GM23338 (cell line): ENCODE data around the gene PLPP2. TPM values are rescaled to one million over a fixed set of nuclear protein-coding genes. Genes with fewer than 3 reads are reported as not detected.

Experiments used
- ATAC-seq: fragments of 200-7000 bp; cut with Tn5 transposase; 3 replicates; pipeline ENCODE4 v1.9.1; 2020
- DNase-seq: peaks from one replicate; pipeline ENCODE4 v3.0.0-alpha.2; 2015; ENCODE audit warnings: low spot score
- H2AFZ ChIP-seq: fragments of 200-600 bp; sonication (generic); 2 replicates; pipeline ENCODE4 v1.8.0; 2016; ENCODE audit warnings: antibody characterized with exemption, mild to moderate bottlenecking, moderate library complexity
- H3F3A ChIP-seq: fragments of 200-600 bp; sonication (generic); replicated peaks from 2 replicates; pipeline ENCODE4 v1.8.0; 2017; ENCODE audit warnings: antibody characterized with exemption, mixed run types, low read depth
- H3K27ac ChIP-seq: fragments of 200-600 bp; sonication (generic); 2 replicates; pipeline ENCODE4 v1.6.1; 2016; ENCODE audit warnings: low read depth
- H3K27me3 ChIP-seq: fragments of 200-600 bp; sonication (generic); 2 replicates; pipeline ENCODE4 v1.8.0; 2016; ENCODE audit warnings: mild to moderate bottlenecking, mixed run types, moderate library complexity; ENCODE audit not compliant: insufficient read depth
- H3K36me3 ChIP-seq: fragments of 200-600 bp; sonication (generic); 2 replicates; pipeline ENCODE4 v1.8.0; 2016; ENCODE audit warnings: mild to moderate bottlenecking; ENCODE audit not compliant: insufficient read depth
- H3K4me1 ChIP-seq: fragments of 200-600 bp; sonication (generic); 2 replicates; pipeline ENCODE4 v1.8.0; 2016; ENCODE audit warnings: mild to moderate bottlenecking, moderate library complexity; ENCODE audit not compliant: insufficient read depth
- H3K4me2 ChIP-seq: fragments of 200-600 bp; sonication (generic); 2 replicates; pipeline ENCODE4 v1.7.1; 2017; ENCODE audit warnings: mixed run types
- H3K4me3 ChIP-seq: fragments of 200-600 bp; sonication (generic); 2 replicates; pipeline ENCODE4 v1.6.1; 2016; ENCODE audit warnings: mixed run types
- H3K79me2 ChIP-seq: fragments of 200-600 bp; sonication (generic); replicated peaks from 2 replicates; pipeline ENCODE4 v1.8.0; 2017; ENCODE audit warnings: mild to moderate bottlenecking; ENCODE audit not compliant: insufficient read depth
- H3K9me2 ChIP-seq: fragments of 200-600 bp; sonication (generic); 2 replicates; pipeline ENCODE4 v1.8.0; 2017; ENCODE audit not compliant: insufficient read depth
- H4K20me1 ChIP-seq: fragments of 200-600 bp; sonication (generic); replicated peaks from 2 replicates; pipeline ENCODE4 v1.8.0; 2017; ENCODE audit warnings: mild to moderate bottlenecking; ENCODE audit not compliant: insufficient read depth
- H3K27ac Mint-ChIP-seq: 2 replicates; pipeline ENCODE4 v1.8.0; 2020; ENCODE audit warnings: inconsistent platforms, mild to moderate bottlenecking, moderate library complexity, mixed read lengths
- H3K27me3 Mint-ChIP-seq: 3 replicates; pipeline ENCODE4 v1.8.0; 2022; ENCODE audit warnings: low read depth, mild to moderate bottlenecking, moderate library complexity, mixed read lengths, inconsistent platforms; ENCODE audit not compliant: insufficient read depth, poor library complexity
- H3K36me3 Mint-ChIP-seq: 3 replicates; pipeline ENCODE4 v1.8.0; 2021; ENCODE audit warnings: low read depth, mild to moderate bottlenecking, inconsistent platforms, moderate library complexity, mixed read lengths
- H3K4me1 Mint-ChIP-seq: 3 replicates; pipeline ENCODE4 v1.8.0; 2020; ENCODE audit warnings: mild to moderate bottlenecking, inconsistent platforms, mixed read lengths
- H3K4me3 Mint-ChIP-seq: 3 replicates; pipeline ENCODE4 v1.8.0; 2021; ENCODE audit warnings: moderate library complexity, mild to moderate bottlenecking, inconsistent platforms, mixed read lengths
- H3K9me3 Mint-ChIP-seq: 3 replicates; pipeline ENCODE4 v1.8.0; 2020; ENCODE audit warnings: moderate library complexity, mild to moderate bottlenecking, inconsistent platforms, mixed read lengths
- EZH2 ChIP-seq: fragments of 200-600 bp; sonication (generic); IDR thresholded peaks from one replicate; pipeline ENCODE4 v1.8.0; 2017; ENCODE audit warnings: antibody characterized with exemption, mild to moderate bottlenecking, low read depth; ENCODE audit not compliant: unreplicated experiment
- EZH2phosphoT487 ChIP-seq: fragments of 200-600 bp; sonication (generic); IDR thresholded peaks from one replicate; pipeline ENCODE4 v1.8.1; 2018; ENCODE audit warnings: antibody characterized with exemption; ENCODE audit not compliant: unreplicated experiment
- JUNB ChIP-seq: IDR thresholded peaks from one replicate; pipeline ENCODE4 v1.6.1; 2016; ENCODE audit warnings: antibody characterized with exemption; ENCODE audit not compliant: unreplicated experiment
- STAT1 ChIP-seq: IDR thresholded peaks from one replicate; pipeline ENCODE4 v1.6.1; 2016; ENCODE audit warnings: antibody characterized with exemption; ENCODE audit not compliant: unreplicated experiment
- polyA plus RNA-seq: library from polyadenylated mRNA; unstranded; fragments of >200 nt; fragmentation: Nextera tagmentation; extraction: Ambion mirVana; gene quantifications from 2 replicates; pipeline ENCODE4 v1.2.1, GENCODE V29; 2016
- total RNA-seq: library from RNA; depleted of rRNA; stranded (reverse); fragments of >200 nt; shearing (Covaris generic); gene quantifications from 2 replicates; pipeline ENCODE4 v1.2.3, GENCODE V29; 2014
- TF ChIP-seq, protein P1 (sequence below): fragments of 250-450 bp; sonication (Bioruptor Pico); IDR thresholded peaks from 2 replicates; pipeline ENCODE4 v1.5.0; 2020; ENCODE audit warnings: mild to moderate bottlenecking, moderate library complexity

Gene PLPP2
- total and polyA plus RNA-seq, 2 experiments from 2014 or later: 58.3 to 82.6 TPM

DNA sequence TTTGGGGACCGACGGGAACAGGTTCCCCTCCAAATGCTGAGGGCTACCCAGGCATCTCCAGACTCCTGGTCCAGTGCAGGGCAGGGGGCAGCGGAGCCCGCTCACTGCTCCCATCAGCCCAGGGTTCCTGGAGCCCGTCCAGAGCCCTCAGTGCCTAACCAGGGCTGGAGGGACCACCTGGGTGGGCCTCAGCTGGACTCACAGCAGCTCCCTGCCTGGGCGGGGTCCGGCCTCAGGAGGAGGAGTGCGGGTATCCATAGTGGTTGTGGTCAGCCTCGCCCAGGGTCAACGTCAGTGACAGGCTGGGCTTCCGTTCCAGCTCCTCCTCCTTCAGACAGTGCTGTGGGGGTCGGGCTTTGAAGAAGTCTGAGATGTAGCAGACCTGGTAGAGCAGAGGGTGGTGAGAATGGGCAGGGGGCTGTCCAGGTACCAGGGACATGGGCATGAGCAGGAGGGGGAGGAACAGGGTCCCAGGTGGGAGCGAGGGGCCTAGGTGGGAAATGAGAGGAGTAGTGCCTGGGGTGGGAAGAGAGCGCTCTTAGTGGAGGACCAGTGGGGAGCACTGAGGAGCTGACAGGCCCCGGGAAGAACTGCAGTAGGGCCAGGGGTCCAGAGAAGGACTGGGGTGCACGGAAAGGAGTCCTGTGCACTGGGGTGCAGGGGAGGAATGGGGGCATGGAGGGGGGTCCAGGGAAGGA, 9.9 kb downstream of the PLPP2 start (continued):
- TF ChIP-seq, protein P1, sequence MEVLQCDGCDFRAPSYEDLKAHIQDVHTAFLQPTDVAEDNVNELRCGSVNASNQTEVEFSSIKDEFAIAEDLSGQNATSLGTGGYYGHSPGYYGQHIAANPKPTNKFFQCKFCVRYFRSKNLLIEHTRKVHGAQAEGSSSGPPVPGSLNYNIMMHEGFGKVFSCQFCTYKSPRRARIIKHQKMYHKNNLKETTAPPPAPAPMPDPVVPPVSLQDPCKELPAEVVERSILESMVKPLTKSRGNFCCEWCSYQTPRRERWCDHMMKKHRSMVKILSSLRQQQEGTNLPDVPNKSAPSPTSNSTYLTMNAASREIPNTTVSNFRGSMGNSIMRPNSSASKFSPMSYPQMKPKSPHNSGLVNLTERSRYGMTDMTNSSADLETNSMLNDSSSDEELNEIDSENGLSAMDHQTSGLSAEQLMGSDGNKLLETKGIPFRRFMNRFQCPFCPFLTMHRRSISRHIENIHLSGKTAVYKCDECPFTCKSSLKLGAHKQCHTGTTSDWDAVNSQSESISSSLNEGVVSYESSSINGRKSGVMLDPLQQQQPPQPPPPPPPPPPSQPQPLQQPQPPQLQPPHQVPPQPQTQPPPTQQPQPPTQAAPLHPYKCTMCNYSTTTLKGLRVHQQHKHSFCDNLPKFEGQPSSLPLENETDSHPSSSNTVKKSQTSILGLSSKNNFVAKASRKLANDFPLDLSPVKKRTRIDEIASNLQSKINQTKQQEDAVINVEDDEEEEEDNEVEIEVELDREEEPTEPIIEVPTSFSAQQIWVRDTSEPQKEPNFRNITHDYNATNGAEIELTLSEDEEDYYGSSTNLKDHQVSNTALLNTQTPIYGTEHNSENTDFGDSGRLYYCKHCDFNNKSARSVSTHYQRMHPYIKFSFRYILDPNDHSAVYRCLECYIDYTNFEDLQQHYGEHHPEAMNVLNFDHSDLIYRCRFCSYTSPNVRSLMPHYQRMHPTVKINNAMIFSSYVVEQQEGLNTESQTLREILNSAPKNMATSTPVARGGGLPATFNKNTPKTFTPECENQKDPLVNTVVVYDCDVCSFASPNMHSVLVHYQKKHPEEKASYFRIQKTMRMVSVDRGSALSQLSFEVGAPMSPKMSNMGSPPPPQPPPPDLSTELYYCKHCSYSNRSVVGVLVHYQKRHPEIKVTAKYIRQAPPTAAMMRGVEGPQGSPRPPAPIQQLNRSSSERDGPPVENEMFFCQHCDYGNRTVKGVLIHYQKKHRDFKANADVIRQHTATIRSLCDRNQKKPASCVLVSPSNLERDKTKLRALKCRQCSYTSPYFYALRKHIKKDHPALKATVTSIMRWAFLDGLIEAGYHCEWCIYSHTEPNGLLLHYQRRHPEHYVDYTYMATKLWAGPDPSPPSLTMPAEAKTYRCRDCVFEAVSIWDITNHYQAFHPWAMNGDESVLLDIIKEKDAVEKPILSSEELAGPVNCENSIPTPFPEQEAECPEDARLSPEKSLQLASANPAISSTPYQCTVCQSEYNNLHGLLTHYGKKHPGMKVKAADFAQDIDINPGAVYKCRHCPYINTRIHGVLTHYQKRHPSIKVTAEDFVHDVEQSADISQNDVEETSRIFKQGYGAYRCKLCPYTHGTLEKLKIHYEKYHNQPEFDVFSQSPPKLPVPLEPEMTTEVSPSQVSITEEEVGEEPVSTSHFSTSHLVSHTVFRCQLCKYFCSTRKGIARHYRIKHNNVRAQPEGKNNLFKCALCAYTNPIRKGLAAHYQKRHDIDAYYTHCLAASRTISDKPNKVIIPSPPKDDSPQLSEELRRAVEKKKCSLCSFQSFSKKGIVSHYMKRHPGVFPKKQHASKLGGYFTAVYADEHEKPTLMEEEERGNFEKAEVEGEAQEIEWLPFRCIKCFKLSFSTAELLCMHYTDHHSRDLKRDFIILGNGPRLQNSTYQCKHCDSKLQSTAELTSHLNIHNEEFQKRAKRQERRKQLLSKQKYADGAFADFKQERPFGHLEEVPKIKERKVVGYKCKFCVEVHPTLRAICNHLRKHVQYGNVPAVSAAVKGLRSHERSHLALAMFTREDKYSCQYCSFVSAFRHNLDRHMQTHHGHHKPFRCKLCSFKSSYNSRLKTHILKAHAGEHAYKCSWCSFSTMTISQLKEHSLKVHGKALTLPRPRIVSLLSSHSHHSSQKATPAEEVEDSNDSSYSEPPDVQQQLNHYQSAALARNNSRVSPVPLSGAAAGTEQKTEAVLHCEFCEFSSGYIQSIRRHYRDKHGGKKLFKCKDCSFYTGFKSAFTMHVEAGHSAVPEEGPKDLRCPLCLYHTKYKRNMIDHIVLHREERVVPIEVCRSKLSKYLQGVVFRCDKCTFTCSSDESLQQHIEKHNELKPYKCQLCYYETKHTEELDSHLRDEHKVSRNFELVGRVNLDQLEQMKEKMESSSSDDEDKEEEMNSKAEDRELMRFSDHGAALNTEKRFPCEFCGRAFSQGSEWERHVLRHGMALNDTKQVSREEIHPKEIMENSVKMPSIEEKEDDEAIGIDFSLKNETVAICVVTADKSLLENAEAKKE (CRISPR knock-in tag): no peak
- no peak for TF ChIP-seq EZH2phosphoT487

DNA sequence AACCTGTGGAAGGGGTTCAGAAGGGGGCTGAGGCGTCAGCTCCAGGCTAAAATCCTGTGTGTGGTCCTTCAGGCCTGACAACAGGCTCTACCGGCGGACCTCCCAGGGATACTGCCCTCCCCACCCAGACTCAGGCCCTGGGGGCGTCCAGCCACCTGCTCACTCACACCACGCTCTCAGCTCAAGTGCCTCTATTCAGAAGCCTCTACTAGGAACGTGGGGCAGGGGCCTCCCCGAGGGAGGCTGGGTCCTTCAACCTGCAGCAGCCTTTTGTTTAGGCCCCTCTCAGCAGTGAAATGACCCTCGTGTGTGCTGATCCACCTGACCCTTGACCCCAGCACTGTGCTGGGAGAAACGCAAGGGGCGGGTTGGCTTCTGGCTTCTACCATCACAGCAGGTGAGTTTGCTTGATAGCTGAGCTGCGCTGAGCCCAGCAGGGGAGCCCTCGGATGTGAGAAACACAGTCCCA, 10.6 kb downstream of the PLPP2 start:
- no peaks in the 10 kb centered on the region for H3K27me3 ChIP-seq
- H3K4me2 ChIP-seq: no peak overlapping the region
- no peak overlapping the region for H3K4me3 ChIP-seq
- H4K20me1 ChIP-seq: no peaks in the 10 kb centered on the region
- H3F3A ChIP-seq: no peaks in the 10 kb centered on the region
- peaks cover 14% of the 10 kb centered on the region for H3K27me3 Mint-ChIP-seq
- H3K27ac Mint-ChIP-seq: no peak overlapping the region
- H3K36me3 ChIP-seq: no peaks in the 10 kb centered on the region; the same call in 1 of the 2 replicates
- H3K27ac ChIP-seq: no peak overlapping the region
- no peak overlapping the region for H3K4me3 Mint-ChIP-seq
- H3K4me1 Mint-ChIP-seq: peaks cover 33% of the 10 kb centered on the region
- ATAC-seq: peak; percentile 41
- peaks cover 6% of the 10 kb centered on the region for H3K4me1 ChIP-seq
- H2AFZ ChIP-seq: no peak overlapping the region
- peak; percentile 9 for DNase-seq
- H3K79me2 ChIP-seq: no peaks in the 10 kb centered on the region
- H3K9me2 ChIP-seq: no peaks in the 10 kb centered on the region
- H3K9me3 Mint-ChIP-seq: no peaks in the 10 kb centered on the region; the same call in 2 of the 3 replicates
- peaks cover 52% of the 10 kb centered on the region for H3K36me3 Mint-ChIP-seq
- TF ChIP-seq, protein P1 (CRISPR knock-in tag): no peak
- TF ChIP-seq JUNB: no peak
- no peak for TF ChIP-seq EZH2
- no peak for TF ChIP-seq STAT1
- TF ChIP-seq EZH2phosphoT487: no peak
